ENCODE data around the gene KCNMA1.

GRCh38 chr10:77678146-77678545 is 40.5 kb upstream of the KCNMA1 start:
- TF ChIP-seq CTCF (IDR thresholded peaks at IDR 0.05) (no peak), POLR2A (IDR thresholded peaks at IDR 0.05) (no peak)
